Measurements from ENCODE around the gene XPO4.

DNA sequence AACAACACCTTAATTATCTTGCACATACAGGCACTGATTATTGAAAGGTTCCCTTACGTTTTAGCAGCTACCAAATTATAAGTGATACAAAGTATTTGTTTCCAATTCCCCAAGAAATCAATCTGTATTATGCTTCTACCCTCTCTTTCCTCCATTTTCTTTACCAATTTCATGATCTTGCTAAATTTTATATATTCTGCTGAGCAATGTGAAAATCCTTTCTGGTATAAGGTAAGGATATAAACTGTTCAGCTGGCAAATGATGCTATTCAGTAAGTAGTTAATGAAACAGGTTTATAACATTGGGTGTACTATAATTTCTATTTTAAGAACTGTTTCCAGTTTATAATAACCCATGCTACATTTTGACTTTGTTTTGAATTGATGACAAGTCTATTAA lies 127.8 kb downstream of the XPO4 start:
- no peak for TF ChIP-seq CTCF (IDR thresholded peaks at IDR 0.05)
- TF ChIP-seq POLR2A (IDR thresholded peaks at IDR 0.05) = no peak
